Measurements from ENCODE around the gene SUGP1.

Gene SUGP1

GRCh38 chr19:19226663-19227062, 93.6 kb downstream of the SUGP1 start:
- TF ChIP-seq CTCF (IDR thresholded peaks at IDR 0.05; ENCODE audit: insufficient read depth, missing control alignments), result no peak
- DNase-seq (ENCODE audit: insufficient read length, low spot score) (no peak), FAIRE-seq (no peak)

- no peak for FAIRE-seq
- TF ChIP-seq CTCF (IDR thresholded peaks at IDR 0.05; ENCODE audit: insufficient read depth, missing control alignments), result no peak
Observed at GRCh38 chr19:19226204-19226603, 94.1 kb downstream of the SUGP1 start.

More at GRCh38 chr19:19226204-19226603, 94.1 kb downstream of the SUGP1 start:
- DNase-seq (ENCODE audit: insufficient read length, low spot score), result no peak

All from D721Med (cell line).